ENCODE results near the gene DDX49.

The DDX49 gene

GRCh38 chr19:18969931-18970659 is 50.6 kb downstream of the DDX49 start:
- peaks cover 4 to 41% of the 10 kb centered on the region in 2 donors for H3K27me3 Mint-ChIP-seq
- peaks cover 4% of the 10 kb centered on the region for H3K36me3 Mint-ChIP-seq (ENCODE audit: insufficient read depth)
- H3K4me1 Mint-ChIP-seq (ENCODE audit: low read depth in 2 of 2) = peaks cover 0 to 4% of the 10 kb centered on the region in 2 donors
- ATAC-seq (replicated peaks) = no peak
- no peak for DNase-seq
- H3K9me3 Mint-ChIP-seq = no peaks in the 10 kb centered on the region
- no peak overlapping the region for H3K4me3 Mint-ChIP-seq
- no peak overlapping the region for H3K27ac Mint-ChIP-seq

- Mint-ChIP-seq H3K4me1 (ENCODE audit: low read depth in 2 of 2) (peaks cover 0 to 4% of the 10 kb centered on the region in 2 donors), H3K27ac (no peak overlapping the region), H3K36me3 (ENCODE audit: insufficient read depth) (no peaks in the 10 kb centered on the region), H3K4me3 (no peak overlapping the region), H3K9me3 (no peaks in the 10 kb centered on the region), H3K27me3 (peaks cover 0 to 31% of the 10 kb centered on the region in 2 donors)
- ATAC-seq (replicated peaks) (no peak), DNase-seq (no peak)
Measured at GRCh38 chr19:18972301-18972811, 52.8 kb downstream of the DDX49 start.

- Mint-ChIP-seq H3K4me1 (ENCODE audit: low read depth in 2 of 2) (peaks cover 0 to 4% of the 10 kb centered on the region in 2 donors), H3K27me3 (peaks cover 0 to 31% of the 10 kb centered on the region in 2 donors), H3K9me3 (no peaks in the 10 kb centered on the region), H3K36me3 (ENCODE audit: insufficient read depth) (no peaks in the 10 kb centered on the region), H3K4me3 (no peak overlapping the region), H3K27ac (no peak overlapping the region)
- ATAC-seq (replicated peaks) = no peak
- DNase-seq = no peak
Measured at GRCh38 chr19:18972851-18973250, 53.3 kb downstream of the DDX49 start.

DNA sequence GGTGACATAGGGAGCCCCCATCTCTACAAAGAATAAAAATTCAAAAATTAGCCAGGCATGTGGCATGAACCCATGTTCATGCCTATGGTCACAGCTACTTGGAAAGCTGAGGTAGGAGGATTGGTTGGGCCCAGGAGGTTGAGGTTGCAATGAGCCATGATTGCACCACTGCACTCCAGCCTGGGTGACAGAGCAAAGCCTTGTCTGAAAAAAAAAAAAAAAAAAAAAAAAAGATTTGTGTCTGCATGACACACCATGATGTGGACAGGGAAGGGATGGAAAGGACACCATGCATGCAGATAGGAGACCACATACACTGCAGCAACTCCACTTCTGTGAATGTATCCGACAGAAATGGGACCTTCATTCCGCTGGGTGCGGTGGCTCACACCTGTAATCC is 55.5 kb downstream of the DDX49 start:
- H3K36me3 Mint-ChIP-seq (ENCODE audit: insufficient read depth) = no peaks in the 10 kb centered on the region
- H3K9me3 Mint-ChIP-seq = no peaks in the 10 kb centered on the region
- peaks cover 0 to 4% of the 10 kb centered on the region in 2 donors for H3K4me1 Mint-ChIP-seq (ENCODE audit: low read depth in 2 of 2)
- peaks cover 6 to 35% of the 10 kb centered on the region in 2 donors for H3K27me3 Mint-ChIP-seq
- no peak for DNase-seq
- H3K4me3 Mint-ChIP-seq = no peak overlapping the region
- H3K27ac Mint-ChIP-seq = no peak overlapping the region
- ATAC-seq (replicated peaks) = no peak

GRCh38 chr19:18975869-18976268 is 56.4 kb downstream of the DDX49 start:
- no peak for ATAC-seq (replicated peaks)

More at GRCh38 chr19:18975869-18976268, 56.4 kb downstream of the DDX49 start:
- Mint-ChIP-seq H3K27ac (no peak overlapping the region), H3K9me3 (no peaks in the 10 kb centered on the region), H3K4me1 (ENCODE audit: low read depth in 2 of 2) (peaks cover 0 to 4% of the 10 kb centered on the region in 2 donors), H3K36me3 (ENCODE audit: insufficient read depth) (no peaks in the 10 kb centered on the region), H3K27me3 (peaks cover 13 to 37% of the 10 kb centered on the region in 2 donors), H3K4me3 (no peak overlapping the region)
- no peak for DNase-seq

Data from effector memory CD8-positive, alpha-beta T cell (primary cell).